Measurements from ENCODE around the gene GIMAP7. TPM values are rescaled to one million over a fixed set of nuclear protein-coding genes. Genes with fewer than 3 reads are reported as not detected.

The GIMAP7 gene
- total RNA-seq, 8 experiments from 2014 or later = 0.35 to 0.38 TPM; not detected in 6

GRCh38 chr7:150566572-150566971, 51.9 kb downstream of the GIMAP7 start:
- H3K27ac ChIP-seq = no peak overlapping the region
- ATAC-seq (replicated peaks in 6 of 8) = no peak
- 0 to 86% (median 60%) methylated on average over 1 of the region's 1 CpG; no CpG with 5 or more reads in 3 of the 10 experiments for WGBS, 10 experiments
- H3K4me1 ChIP-seq (replicated peaks in 1 of 2) = no peaks in the 10 kb centered on the region
- in situ Hi-C loops (cut with MboI; ENCODE audit: low pct_unique_long_range_greater_than_20kb in 2 of 9, low sequenced_read_pairs in 9 of 9, unreplicated experiment in 9 of 9) = no loop called here
- H3K4me3 ChIP-seq = no peak overlapping the region

- WGBS, 10 experiments = 0 to 78% (median 68%) methylated on average over 1 to 9 of the region's 9 CpGs
- no peaks in the 10 kb centered on the region for H3K4me1 ChIP-seq (replicated peaks in 1 of 2)
- no peak within 1 kb of the TSS for H3K4me3 ChIP-seq
- in situ Hi-C loops (cut with MboI; ENCODE audit: low pct_unique_long_range_greater_than_20kb in 2 of 9, low sequenced_read_pairs in 9 of 9, unreplicated experiment in 9 of 9) = no loop called here
- no peak within 1 kb of the TSS for H3K27ac ChIP-seq
- no peak for ATAC-seq (replicated peaks in 6 of 8)
Observed at GRCh38 chr7:150567169-150567568, 52.5 kb downstream of the GIMAP7 start, which contains the start of gene GIMAP4. Gene GIMAP4 (plus strand): TSS chr7:150567390. CDS start chr7:150569902, 2,512 bp downstream.

- H3K4me3 ChIP-seq = no peak overlapping the region
- no peak for ATAC-seq (replicated peaks in 6 of 8)
- WGBS, 10 experiments = 70 to 80% (median 79%) methylated on average over 1 to 3 of the region's 3 CpGs; no CpG with 5 or more reads in 6 of the 10 experiments
- no peak overlapping the region for H3K27ac ChIP-seq
- H3K4me1 ChIP-seq (replicated peaks in 1 of 2) = no peaks in the 10 kb centered on the region
- in situ Hi-C loops (cut with MboI; ENCODE audit: low pct_unique_long_range_greater_than_20kb in 2 of 9, low sequenced_read_pairs in 9 of 9, unreplicated experiment in 9 of 9) = no loop called here
Observed at GRCh38 chr7:150567871-150568301, 53.2 kb downstream of the GIMAP7 start.

GRCh38 chr7:150568714-150569113, 54.0 kb downstream of the GIMAP7 start:
- no peak overlapping the region for H3K27ac ChIP-seq
- in situ Hi-C loops (cut with MboI; ENCODE audit: low pct_unique_long_range_greater_than_20kb in 2 of 9, low sequenced_read_pairs in 9 of 9, unreplicated experiment in 9 of 9) = no loop called here
- ATAC-seq (replicated peaks in 6 of 8) = no peak
- H3K4me3 ChIP-seq = no peak overlapping the region
- H3K4me1 ChIP-seq (replicated peaks in 1 of 2) = no peaks in the 10 kb centered on the region
- WGBS, 10 experiments = 0 to 90% (median 7%) methylated on average over 2 of the region's 2 CpGs; no CpG with 5 or more reads in 5 of the 10 experiments

GRCh38 chr7:150569245-150569955, 54.7 kb downstream of the GIMAP7 start:
- no peak overlapping the region for H3K27ac ChIP-seq
- in situ Hi-C loops (cut with MboI; ENCODE audit: low pct_unique_long_range_greater_than_20kb in 2 of 9, low sequenced_read_pairs in 9 of 9, unreplicated experiment in 9 of 9) = no loop called here
- ATAC-seq (replicated peaks in 6 of 8) = no peak
- H3K4me3 ChIP-seq = no peak overlapping the region
- 0 to 80% (median 6%) methylated on average over 1 to 6 of the region's 7 CpGs for WGBS, 10 experiments
- H3K4me1 ChIP-seq (replicated peaks in 1 of 2) = no peaks in the 10 kb centered on the region

Other genes with a start within 250 kb of the GIMAP7 start
- gene LRRC61, start 191.5 kb upstream of the GIMAP7 start, total RNA-seq = 1 to 10 TPM in 5 of 8 experiments, under 1 TPM in 2, not detected in 1; 0.22 to 8.6 (median 1.3) TPM
- 1 to 10 TPM in 1 of 8 experiments, under 1 TPM in 7; 0.11 to 1.1 (median 0.41) TPM for gene ACTR3C, start 191.3 kb upstream of the GIMAP7 start, total RNA-seq
- 10 to 100 TPM in 5 of 8 experiments, 1 to 10 TPM in 2, under 1 TPM in 1; 0.35 to 83.5 (median 12.3) TPM for gene RARRES2, start 173.2 kb upstream of the GIMAP7 start, total RNA-seq
- gene REPIN1, start 146.1 kb upstream of the GIMAP7 start, total RNA-seq = 100 to 1,000 TPM in 1 of 8 experiments, 10 to 100 TPM in 7; 54.9 to 102 (median 67.1) TPM
- gene ZNF775, start 135.5 kb upstream of the GIMAP7 start, total RNA-seq = 10 to 100 TPM in 3 of 8 experiments, 1 to 10 TPM in 5; 1.6 to 12.5 (median 8.1) TPM
- gene GIMAP8, start 64.2 kb upstream of the GIMAP7 start, total RNA-seq = under 1 TPM in 5 of 8 experiments, not detected in 3; 0.05 to 0.47 (median 0.14) TPM
- under 1 TPM in 5 of 8 experiments, not detected in 3; 0.05 to 0.57 (median 0.38) TPM for gene GIMAP4, start 52.5 kb downstream of the GIMAP7 start, total RNA-seq
- gene GIMAP6, start 117.5 kb downstream of the GIMAP7 start, total RNA-seq = under 1 TPM in 5 of 8 experiments, not detected in 3; 0.05 to 0.62 (median 0.31) TPM
- gene GIMAP2, start 170.8 kb downstream of the GIMAP7 start, total RNA-seq = 1 to 10 TPM in 3 of 8 experiments, under 1 TPM in 3, not detected in 2; 0.13 to 3.3 (median 0.97) TPM
- gene GIMAP1, start 201.7 kb downstream of the GIMAP7 start, total RNA-seq = under 1 TPM in 4 of 8 experiments, not detected in 4; 0.04 to 0.59 (median 0.40) TPM
- 1 to 10 TPM in 1 of 8 experiments, under 1 TPM in 4, not detected in 3; 0.17 to 2.0 (median 0.80) TPM for gene GIMAP5, start 222.5 kb downstream of the GIMAP7 start, total RNA-seq

All from motor neuron (in vitro differentiated cells).